Fibroblast of lung (primary cell): ENCODE data around the gene IL6. TPM values are rescaled to one million over a fixed set of nuclear protein-coding genes. Genes with fewer than 3 reads are reported as not detected.

ENCODE experiments used
- DNase-seq, 2 donors: peaks; one replicate each; pipeline versions ENCODE4 v3.0.0 to v3.0.0-alpha.2; 2010; ENCODE audit warnings: low read depth in 2 of 2
- H2AFZ ChIP-seq: 2 replicates; pipeline ENCODE4 v1.5.1; 2012; ENCODE audit warnings: low read length, control low read depth, inconsistent platforms
- H3K27ac ChIP-seq: 2 replicates; pipeline ENCODE4 v1.5.1; 2011; ENCODE audit warnings: low read length, control low read depth; ENCODE audit not compliant: insufficient read depth
- H3K27me3 ChIP-seq: 2 replicates; pipeline ENCODE4 v1.5.1; 2011; ENCODE audit warnings: mild to moderate bottlenecking, low read length; ENCODE audit not compliant: control insufficient read depth, insufficient read depth
- H3K36me3 ChIP-seq: 2 replicates; pipeline ENCODE4 v1.5.1; 2011; ENCODE audit warnings: low read length; ENCODE audit not compliant: control insufficient read depth, insufficient read depth
- H3K4me1 ChIP-seq: 2 replicates; pipeline ENCODE4 v1.5.1; 2011; ENCODE audit warnings: low read length; ENCODE audit not compliant: control insufficient read depth, insufficient read depth; ENCODE audit errors: extremely low read depth
- H3K4me2 ChIP-seq: 2 replicates; pipeline ENCODE4 v1.5.1; 2011; ENCODE audit warnings: low read length, control low read depth; ENCODE audit not compliant: insufficient read depth; ENCODE audit errors: extremely low read depth
- H3K4me3 ChIP-seq, 4 experiments: fragments of 200-600 bp in 1 of 4; sonication (generic) in 1 of 4; replicated peaks in 1 of 4; 2 replicates each; pipeline ENCODE4 v1.5.1; 2011 to 2016; ENCODE audit warnings: low read length in 4 of 4, low read depth in 3 of 4, mild to moderate bottlenecking in 3 of 4, control low read depth in 2 of 4, inconsistent platforms in 1 of 4, mixed read lengths in 1 of 4; ENCODE audit not compliant: insufficient read depth in 1 of 4; ENCODE audit errors: control extremely low read depth in 1 of 4
- H3K79me2 ChIP-seq: 2 replicates; pipeline ENCODE4 v1.5.1; 2012; ENCODE audit warnings: mild to moderate bottlenecking, low read length, inconsistent platforms; ENCODE audit not compliant: control insufficient read depth, insufficient read depth
- H3K9ac ChIP-seq: 2 replicates; pipeline ENCODE4 v1.5.1; 2011; ENCODE audit warnings: mild to moderate bottlenecking, low read length, control low read depth; ENCODE audit not compliant: insufficient read depth
- H3K9me3 ChIP-seq: 2 replicates; pipeline ENCODE4 v1.5.1; 2012; ENCODE audit warnings: low read depth, low read length; ENCODE audit not compliant: control insufficient read depth, insufficient read depth
- H4K20me1 ChIP-seq: 2 replicates; pipeline ENCODE4 v1.5.1; 2011; ENCODE audit warnings: low read length; ENCODE audit not compliant: control insufficient read depth, insufficient read depth; ENCODE audit errors: extremely low read depth
- CTCF ChIP-seq, 2 donors: IDR thresholded peaks in 1 of 2; conservative IDR thresholded peaks in 1 of 2; 1 replicate in 1 of 2; 2 replicates in 1 of 2; pipeline ENCODE4 v1.5.1; 2011 to 2012; ENCODE audit warnings: low read length in 2 of 2, control low read depth in 1 of 2, inconsistent platforms in 1 of 2, low read depth in 1 of 2, mild to moderate bottlenecking in 1 of 2
- EZH2 ChIP-seq: IDR thresholded peaks from 2 replicates; pipeline ENCODE4 v1.5.1; 2012; ENCODE audit warnings: low read length, control low read depth, mild to moderate bottlenecking; ENCODE audit errors: missing control alignments
- polyA plus RNA-seq, 2 donors: library from polyadenylated mRNA; depleted of rRNA in 1 of 2; stranded (reverse) in 1 of 2; unstranded in 1 of 2; fragments of >200 nt; gene quantifications; 2 replicates each; pipeline ENCODE4 v1.2.1, GENCODE V29; 2011 to 2012; ENCODE audit warnings: missing spikeins in 1 of 2
- total RNA-seq: library from RNA; depleted of rRNA; stranded (reverse); fragments of >200 nt; gene quantifications from 2 replicates; pipeline ENCODE4 v1.2.1, GENCODE V29; 2014

IL6 gene
- total and polyA plus RNA-seq, 2 donors (not counting 1 experiment from before 2014, with no cell fraction given), result 20.2 to 33.7 TPM

- TF ChIP-seq CTCF (conservative IDR thresholded peaks at IDR 0.05 in 1 of 2, IDR thresholded peaks at IDR 0.05 in 1 of 2; ENCODE audit: low read depth in 1 of 2, low read length in 2 of 2) (no peak), EZH2 (no peak)
- Histone ChIP-seq H3K27ac (no peak overlapping the region), H3K9ac (no peak overlapping the region), H3K4me1 (no peaks in the 10 kb centered on the region), H3K36me3 (no peaks in the 10 kb centered on the region), H2AFZ (no peak overlapping the region), H3K79me2 (no peaks in the 10 kb centered on the region), H3K4me3 (no peak overlapping the region), H3K4me2 (no peak overlapping the region), H3K27me3 (no peaks in the 10 kb centered on the region), H4K20me1 (no peaks in the 10 kb centered on the region), H3K9me3 (no peaks in the 10 kb centered on the region)
- no peak for DNase-seq
These were observed 17.1 kb upstream of the IL6 start for GRCh38 chr7:22709857-22710256.

- Histone ChIP-seq H3K4me2 (no peak overlapping the region), H3K79me2 (no peaks in the 10 kb centered on the region), H3K27me3 (no peaks in the 10 kb centered on the region), H3K4me3 (no peak overlapping the region), H3K9ac (no peak overlapping the region), H3K27ac (no peak overlapping the region), H2AFZ (no peak overlapping the region), H4K20me1 (no peaks in the 10 kb centered on the region), H3K4me1 (peaks cover 5% of the 10 kb centered on the region), H3K9me3 (no peaks in the 10 kb centered on the region), H3K36me3 (no peaks in the 10 kb centered on the region)
- DNase-seq, result no peak
- TF ChIP-seq EZH2 (no peak), CTCF (conservative IDR thresholded peaks at IDR 0.05 in 1 of 2, IDR thresholded peaks at IDR 0.05 in 1 of 2; ENCODE audit: low read depth in 1 of 2, low read length in 2 of 2) (no peak)
These were observed 14.0 kb upstream of the IL6 start for GRCh38 chr7:22712999-22713398.

- H3K4me2 ChIP-seq, result no peak overlapping the region
- no peak for DNase-seq
- H3K4me1 ChIP-seq, result peaks cover 6% of the 10 kb centered on the region
- H3K36me3 ChIP-seq, result no peaks in the 10 kb centered on the region
- no peaks in the 10 kb centered on the region for H3K27me3 ChIP-seq
- no peak for TF ChIP-seq EZH2
- TF ChIP-seq CTCF (conservative IDR thresholded peaks at IDR 0.05 in 1 of 2, IDR thresholded peaks at IDR 0.05 in 1 of 2; ENCODE audit: low read depth in 1 of 2, low read length in 2 of 2), result no peak
- H3K9ac ChIP-seq, result no peak overlapping the region
- no peak overlapping the region for H2AFZ ChIP-seq
- H3K4me3 ChIP-seq, result no peak overlapping the region
- H3K79me2 ChIP-seq, result no peaks in the 10 kb centered on the region
- H3K27ac ChIP-seq, result no peak overlapping the region
- H4K20me1 ChIP-seq, result no peaks in the 10 kb centered on the region
- H3K9me3 ChIP-seq, result no peaks in the 10 kb centered on the region
These were observed 13.5 kb upstream of the IL6 start for GRCh38 chr7:22713463-22713862.
